WTC11 (cell line): ENCODE data around the gene GMIP. TPM values are rescaled to one million over a fixed set of nuclear protein-coding genes. Genes with fewer than 3 reads are reported as not detected.

Experiments
- ATAC-seq: fragments of 200-7000 bp; cut with Tn5 transposase; 2 replicates; pipeline ENCODE4 v1.10.0; 2021; ENCODE audit warnings: mild to moderate bottlenecking, moderate library complexity
- CTCF ChIA-PET: fragments of 300-600 bp; sonication (Branson Sonifier 250); formaldehyde crosslinking; loops from one replicate; lab custom pipeline; 2021; ENCODE audit warnings: antibody characterized with exemption; lab: Charles Lee
- POLR2A ChIA-PET: fragments of 350-600 bp; sonication (Branson Sonifier 250); formaldehyde crosslinking; loops from one replicate; lab custom pipeline; 2021; ENCODE audit warnings: antibody characterized with exemption; lab: Charles Lee
- DNase-seq: peaks from one replicate; pipeline ENCODE4 v3.0.0; 2021; ENCODE audit warnings: low spot score
- H3K27ac Mint-ChIP-seq: 2 replicates; pipeline ENCODE4 v1.8.0; 2021; ENCODE audit warnings: mixed read lengths
- H3K27me3 Mint-ChIP-seq: 2 replicates; pipeline ENCODE4 v1.8.0; 2021; ENCODE audit warnings: low read depth, mild to moderate bottlenecking, moderate library complexity, mixed read lengths
- H3K36me3 Mint-ChIP-seq: 2 replicates; pipeline ENCODE4 v1.8.0; 2021; ENCODE audit warnings: mixed read lengths
- H3K4me1 Mint-ChIP-seq: 2 replicates; pipeline ENCODE4 v1.8.0; 2022; ENCODE audit warnings: mixed read lengths
- H3K4me3 Mint-ChIP-seq: 2 replicates; pipeline ENCODE4 v1.8.0; 2021; ENCODE audit warnings: mild to moderate bottlenecking, moderate library complexity, mixed read lengths
- H3K9me3 Mint-ChIP-seq: 2 replicates; pipeline ENCODE4 v1.8.0; 2021; ENCODE audit warnings: mixed read lengths
- AR ChIP-seq: fragments of 250-450 bp; sonication (Bioruptor Pico); IDR thresholded peaks from 2 replicates; pipeline ENCODE4 v1.9.0; 2021; ENCODE audit warnings: mild to moderate bottlenecking
- ARID4B ChIP-seq: sonication (generic); formaldehyde crosslinking; IDR thresholded peaks from 2 replicates; pipeline ENCODE4 v1.8.0; 2023; ENCODE audit warnings: missing genetic modification reagents, mild to moderate bottlenecking, borderline replicate concordance
- ATF1 ChIP-seq: sonication (generic); formaldehyde crosslinking; IDR thresholded peaks from 2 replicates; pipeline ENCODE4 v1.8.1; 2023; ENCODE audit warnings: mild to moderate bottlenecking, moderate library complexity, missing genetic modification reagents
- CREM ChIP-seq: sonication (generic); formaldehyde crosslinking; IDR thresholded peaks from 2 replicates; pipeline ENCODE4 v1.8.1; 2022; ENCODE audit warnings: mild to moderate bottlenecking, missing genetic modification reagents, moderate library complexity
- E2F1 ChIP-seq: sonication (generic); formaldehyde crosslinking; IDR thresholded peaks from 2 replicates; pipeline ENCODE4 v1.8.0; 2022; ENCODE audit warnings: mild to moderate bottlenecking, missing genetic modification reagents
- GTF2I ChIP-seq: fragments of 250-450 bp; sonication (Bioruptor Pico); conservative IDR thresholded peaks from 2 replicates; pipeline ENCODE4 v1.4.0; 2021; ENCODE audit warnings: mild to moderate bottlenecking
- JUN ChIP-seq: sonication (generic); formaldehyde crosslinking; IDR thresholded peaks from 2 replicates; pipeline ENCODE4 v1.8.0; 2023; ENCODE audit warnings: mild to moderate bottlenecking, missing genetic modification reagents
- MXD4 ChIP-seq: fragments of 250-450 bp; sonication (Bioruptor Pico); IDR thresholded peaks from 2 replicates; pipeline ENCODE4 v1.8.0; 2021; ENCODE audit warnings: mild to moderate bottlenecking, moderate library complexity, borderline replicate concordance
- NFATC4 ChIP-seq: fragments of 250-450 bp; sonication (Bioruptor Pico); IDR thresholded peaks from 2 replicates; pipeline ENCODE4 v1.9.0; 2021; ENCODE audit warnings: mild to moderate bottlenecking
- NR1H2 ChIP-seq: sonication (generic); formaldehyde crosslinking; IDR thresholded peaks from 2 replicates; pipeline ENCODE4 v1.9.0; 2021; ENCODE audit warnings: mild to moderate bottlenecking, moderate library complexity, missing genetic modification reagents
- NR3C1 ChIP-seq: sonication (generic); formaldehyde crosslinking; conservative IDR thresholded peaks from 2 replicates; pipeline ENCODE4 v1.8.1; 2023; ENCODE audit warnings: low read depth, mild to moderate bottlenecking, missing genetic modification reagents
- PRRX2 ChIP-seq: fragments of 250-450 bp; sonication (Bioruptor Pico); IDR thresholded peaks from 2 replicates; pipeline ENCODE4 v1.8.0; 2021; ENCODE audit warnings: mild to moderate bottlenecking
- RELA ChIP-seq: sonication (generic); formaldehyde crosslinking; IDR thresholded peaks from 2 replicates; pipeline ENCODE4 v1.8.1; 2022; ENCODE audit warnings: missing genetic modification reagents, mild to moderate bottlenecking, borderline replicate concordance
- TCF7 ChIP-seq: sonication (generic); formaldehyde crosslinking; IDR thresholded peaks from 2 replicates; pipeline ENCODE4 v1.8.0; 2022; ENCODE audit warnings: mild to moderate bottlenecking, low read depth, missing genetic modification reagents, moderate library complexity
- TEAD1 ChIP-seq: sonication (generic); formaldehyde crosslinking; IDR thresholded peaks from 2 replicates; pipeline ENCODE4 v1.8.0; 2022; ENCODE audit warnings: mild to moderate bottlenecking, missing genetic modification reagents
- ZNF219 ChIP-seq: sonication (generic); formaldehyde crosslinking; IDR thresholded peaks from 2 replicates; pipeline ENCODE4 v1.8.0; 2023; ENCODE audit warnings: missing genetic modification reagents, mild to moderate bottlenecking, borderline replicate concordance
- ZNF232 ChIP-seq: sonication (generic); formaldehyde crosslinking; IDR thresholded peaks from 2 replicates; pipeline ENCODE4 v1.8.0; 2022; ENCODE audit warnings: mild to moderate bottlenecking, missing genetic modification reagents
- ZNF317 ChIP-seq: sonication (generic); formaldehyde crosslinking; IDR thresholded peaks from 2 replicates; pipeline ENCODE4 v1.8.1; 2023; ENCODE audit warnings: low read depth, mild to moderate bottlenecking, moderate library complexity, missing genetic modification reagents, borderline replicate concordance
- ZNF396 ChIP-seq: fragments of 250-450 bp; sonication (Bioruptor Pico); IDR thresholded peaks from 2 replicates; pipeline ENCODE4 v1.8.0; 2021; ENCODE audit warnings: mild to moderate bottlenecking, moderate library complexity, borderline replicate concordance
- ZNF423 ChIP-seq: fragments of 250-450 bp; sonication (Bioruptor Pico); IDR thresholded peaks from 2 replicates; pipeline ENCODE4 v2.1.2; 2022; ENCODE audit warnings: mild to moderate bottlenecking, moderate library complexity
- ZSCAN18 ChIP-seq: fragments of 250-450 bp; sonication (Bioruptor Pico); IDR thresholded peaks from 2 replicates; pipeline ENCODE4 v2.1.2; 2022; ENCODE audit warnings: mild to moderate bottlenecking, moderate library complexity
- total RNA-seq: library from RNA; stranded (reverse); gene quantifications from 3 replicates; pipeline ENCODE4 v1.2.3, GENCODE V29; 2021
- TF ChIP-seq, protein P1 (sequence below): sonication (generic); formaldehyde crosslinking; IDR thresholded peaks from 2 replicates; pipeline ENCODE4 v1.8.1; 2022; ENCODE audit warnings: mild to moderate bottlenecking, missing genetic modification reagents, moderate library complexity, borderline replicate concordance

GMIP gene
- total RNA-seq, 1 experiment from 2014 or later: 23.0 TPM

DNA sequence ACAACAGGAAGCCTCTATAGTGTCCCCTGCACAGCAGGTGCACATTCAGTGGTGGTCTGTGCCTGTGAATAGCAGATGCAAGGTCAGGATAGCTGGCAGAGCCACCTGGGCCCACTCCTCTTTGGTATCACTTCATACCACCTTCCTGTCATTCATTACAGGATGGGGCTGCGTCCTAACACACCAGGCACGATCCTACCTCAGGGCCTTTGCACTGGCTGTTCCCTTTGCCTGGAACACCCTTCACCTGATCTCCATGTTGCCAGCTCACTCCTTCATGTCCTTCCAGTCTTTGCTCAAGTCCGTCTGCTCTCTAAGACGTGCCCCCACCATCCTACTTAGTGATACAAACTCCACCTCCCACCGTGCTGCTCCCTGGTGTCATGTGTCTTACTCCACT, 10.8 kb downstream of the GMIP start:
- DNase-seq: no peak
- Mint-ChIP-seq H3K27me3 (no peaks in the 10 kb centered on the region), H3K4me3 (no peak overlapping the region), H3K36me3 (peaks cover 19% of the 10 kb centered on the region), H3K4me1 (peaks cover 3% of the 10 kb centered on the region; the same call in 1 of the 2 replicates), H3K9me3 (no peaks in the 10 kb centered on the region), H3K27ac (no peak overlapping the region)
- TF ChIP-seq NR3C1: no peak
- TF ChIP-seq RELA: no peak
- TF ChIP-seq ZSCAN18: no peak
- TF ChIP-seq TEAD1 (CRISPR knock-in tag): no peak
- no peak for TF ChIP-seq NR1H2 (CRISPR knock-in tag)
- POLR2A ChIA-PET: no interaction called here
- CTCF ChIA-PET: interaction anchor here (1.0 kb wide), 1 partner anchor 80 kb away, joined by 3 read pairs; no protein-coding TSS in a partner anchor
- no peak for ATAC-seq

- H3K4me3 Mint-ChIP-seq: no peak overlapping the region
- POLR2A ChIA-PET: no interaction called here
Measured at GRCh38 chr19:19631346-19631745, 12.1 kb downstream of the GMIP start.

GRCh38 chr19:19630426-19630825, 13.0 kb downstream of the GMIP start:
- no peaks in the 10 kb centered on the region for H3K9me3 Mint-ChIP-seq
- CTCF ChIA-PET: no interaction called here
- no peak overlapping the region for H3K27ac Mint-ChIP-seq
- DNase-seq (no peak), ATAC-seq (no peak)
- peaks cover 17% of the 10 kb centered on the region for H3K4me1 Mint-ChIP-seq
- H3K36me3 Mint-ChIP-seq: peaks cover 21% of the 10 kb centered on the region
- no peaks in the 10 kb centered on the region; the same call in 1 of the 2 replicates for H3K27me3 Mint-ChIP-seq
- POLR2A ChIA-PET: no interaction called here
- no peak overlapping the region for H3K4me3 Mint-ChIP-seq
- no peak for TF ChIP-seq TEAD1 (CRISPR knock-in tag)
- TF ChIP-seq ZNF396: no peak
- TF ChIP-seq, protein P1, sequence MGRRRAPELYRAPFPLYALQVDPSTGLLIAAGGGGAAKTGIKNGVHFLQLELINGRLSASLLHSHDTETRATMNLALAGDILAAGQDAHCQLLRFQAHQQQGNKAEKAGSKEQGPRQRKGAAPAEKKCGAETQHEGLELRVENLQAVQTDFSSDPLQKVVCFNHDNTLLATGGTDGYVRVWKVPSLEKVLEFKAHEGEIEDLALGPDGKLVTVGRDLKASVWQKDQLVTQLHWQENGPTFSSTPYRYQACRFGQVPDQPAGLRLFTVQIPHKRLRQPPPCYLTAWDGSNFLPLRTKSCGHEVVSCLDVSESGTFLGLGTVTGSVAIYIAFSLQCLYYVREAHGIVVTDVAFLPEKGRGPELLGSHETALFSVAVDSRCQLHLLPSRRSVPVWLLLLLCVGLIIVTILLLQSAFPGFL (CRISPR knock-in tag): no peak
- TF ChIP-seq GTF2I: no peak
- TF ChIP-seq ZNF317 (CRISPR knock-in tag): no peak
- no peak for TF ChIP-seq ARID4B (CRISPR knock-in tag)
- TF ChIP-seq JUN (CRISPR knock-in tag): no peak
- no peak for TF ChIP-seq NFATC4 (CRISPR knock-in tag)

More at GRCh38 chr19:19631346-19631745, 12.1 kb downstream of the GMIP start:
- TF ChIP-seq NR1H2 (CRISPR knock-in tag): no peak
- TF ChIP-seq ZNF423: no peak
- TF ChIP-seq E2F1: no peak
- TF ChIP-seq ZNF317 (CRISPR knock-in tag): no peak
- TF ChIP-seq AR (CRISPR knock-in tag): no peak
- TF ChIP-seq ZNF219 (CRISPR knock-in tag): no peak
- no peak for TF ChIP-seq GTF2I
- no peak for TF ChIP-seq PRRX2 (CRISPR knock-in tag)
- no peak for TF ChIP-seq ATF1
- TF ChIP-seq ZNF232 (CRISPR knock-in tag): no peak
- TF ChIP-seq CREM (CRISPR knock-in tag): no peak
- no peak for TF ChIP-seq TCF7 (CRISPR knock-in tag)
- no peak for TF ChIP-seq MXD4 (CRISPR knock-in tag)
- H3K27me3 Mint-ChIP-seq: no peaks in the 10 kb centered on the region; the same call in 1 of the 2 replicates
- H3K4me1 Mint-ChIP-seq: peaks cover 13% of the 10 kb centered on the region
- H3K9me3 Mint-ChIP-seq: no peaks in the 10 kb centered on the region
- no peak overlapping the region for H3K27ac Mint-ChIP-seq
- H3K36me3 Mint-ChIP-seq: peaks cover 20% of the 10 kb centered on the region
- ATAC-seq (no peak), DNase-seq (no peak)
- CTCF ChIA-PET: interaction anchor here (1.2 kb wide), 2 partner anchors 12 to 77 kb away, joined by 3 to 5 read pairs; partner anchors contain the start of gene GMIP
